SK-N-SH (cell line): Measurements from ENCODE around the gene LBX1. TPM values are rescaled to one million over a fixed set of nuclear protein-coding genes. Genes with fewer than 3 reads are reported as not detected.

Experiments
- CTCF ChIA-PET: fragments of 300-600, 350-600 bp; formaldehyde crosslinking; extraction: SDS; loops from one replicate; lab custom pipeline; 2021; lab: Yijun Ruan, JAX
- POLR2A ChIA-PET: fragments of 350-600 bp; sonication (Branson Sonifier 250); formaldehyde crosslinking; extraction: SDS; loops from one replicate; lab custom pipeline; 2020; ENCODE audit warnings: antibody characterized with exemption, inconsistent platforms; lab: Yijun Ruan, JAX
- DNase-seq: peaks from one replicate; pipeline ENCODE4 v3.0.0; 2012
- H2AFZ ChIP-seq: fragments of 200-600 bp; sonication (generic); 2 replicates; pipeline ENCODE4 v1.8.1; 2016; ENCODE audit warnings: antibody characterized with exemption, mild to moderate bottlenecking, low read depth
- H3F3A ChIP-seq: fragments of 200-600 bp; sonication (generic); replicated peaks from 2 replicates; pipeline ENCODE3; 2016; ENCODE audit warnings: antibody characterized with exemption, mild to moderate bottlenecking; ENCODE audit not compliant: insufficient read depth
- H3K27ac ChIP-seq, 2 experiments: fragments of 200-500 bp in 1 of 2; fragments of 200-600 bp in 1 of 2; sonication (Bioruptor generic) in 1 of 2; sonication (generic), shearing (Covaris generic) in 1 of 2; 2 replicates each; pipeline versions ENCODE4 v1.5.1 to v1.6.1; 2014 to 2016; ENCODE audit warnings: low read depth in 2 of 2, inconsistent platforms in 1 of 2, low read length in 1 of 2, mild to moderate bottlenecking in 1 of 2, mixed read lengths in 1 of 2
- H3K27me3 ChIP-seq: fragments of 200-600 bp; sonication (generic), shearing (Covaris generic); 2 replicates; pipeline ENCODE4 v1.6.1; 2016; ENCODE audit warnings: mixed run types; ENCODE audit not compliant: insufficient read depth
- H3K36me3 ChIP-seq, 2 experiments: fragments of 200-500 bp in 1 of 2; fragments of 200-600 bp in 1 of 2; sonication (Bioruptor generic) in 1 of 2; sonication (generic) in 1 of 2; replicated peaks in 1 of 2; 2 replicates each; pipeline versions ENCODE3 to v1.5.1; 2014 to 2016; ENCODE audit warnings: low read length in 1 of 2, mild to moderate bottlenecking in 1 of 2; ENCODE audit not compliant: insufficient read depth in 2 of 2, control insufficient read depth in 1 of 2
- H3K4me1 ChIP-seq, 2 experiments: fragments of 200-500 bp in 1 of 2; fragments of 200-600 bp in 1 of 2; sonication (Bioruptor generic) in 1 of 2; sonication (generic), shearing (Covaris generic) in 1 of 2; 2 replicates each; pipeline versions ENCODE4 v1.5.1 to v1.6.1; 2014 to 2016; ENCODE audit warnings: low read depth in 1 of 2, low read length in 1 of 2, mixed run types in 1 of 2; ENCODE audit not compliant: insufficient read depth in 2 of 2, control insufficient read depth in 1 of 2
- H3K4me2 ChIP-seq: fragments of 200-600 bp; sonication (generic), shearing (Covaris generic); 2 replicates; pipeline ENCODE4 v1.6.1; 2017; ENCODE audit warnings: mixed run types
- H3K4me3 ChIP-seq, 2 experiments: fragments of 200-500 bp in 1 of 2; fragments of 200-600 bp in 1 of 2; sonication (Bioruptor generic) in 1 of 2; sonication (generic), shearing (Covaris generic) in 1 of 2; 2 replicates each; pipeline versions ENCODE4 v1.5.1 to v1.8.1; 2014 to 2016; ENCODE audit warnings: low read depth in 2 of 2, inconsistent platforms in 1 of 2, low read length in 1 of 2, mild to moderate bottlenecking in 1 of 2, mixed read lengths in 1 of 2, moderate library complexity in 1 of 2
- H3K79me2 ChIP-seq: fragments of 200-600 bp; sonication (generic); 2 replicates; pipeline ENCODE4 v1.8.1; 2017; ENCODE audit warnings: mild to moderate bottlenecking; ENCODE audit not compliant: insufficient read depth
- H3K9ac ChIP-seq: fragments of 200-600 bp; sonication (generic); 2 replicates; pipeline ENCODE4 v1.6.1; 2017; ENCODE audit warnings: mixed run types
- H3K9me2 ChIP-seq: fragments of 200-600 bp; sonication (generic); 2 replicates; pipeline ENCODE4 v1.6.1; 2017; ENCODE audit warnings: mixed run types
- H3K9me3 ChIP-seq: fragments of 200-600 bp; sonication (generic); 2 replicates; pipeline ENCODE4 v1.6.1; 2017; ENCODE audit warnings: mixed run types, mild to moderate bottlenecking, moderate library complexity
- H4K20me1 ChIP-seq: fragments of 200-600 bp; sonication (generic); 2 replicates; pipeline ENCODE4 v1.6.1; 2017; ENCODE audit warnings: mild to moderate bottlenecking, mixed run types; ENCODE audit not compliant: insufficient read depth
- EP300 ChIP-seq, 2 experiments: IDR thresholded peaks; 2 replicates each; pipeline versions ENCODE4 v1.4.0 to v1.6.1; 2012; ENCODE audit warnings: borderline replicate concordance in 1 of 2, low read depth in 1 of 2, low read length in 1 of 2
- FOSL2 ChIP-seq: IDR thresholded peaks from 2 replicates; pipeline ENCODE4 v1.4.0; 2012; ENCODE audit warnings: low read depth, mild to moderate bottlenecking, moderate library complexity, borderline replicate concordance
- FOXJ3 ChIP-seq: sonication (generic); formaldehyde crosslinking; IDR thresholded peaks from 2 replicates; pipeline ENCODE4 v1.5.1; 2020; ENCODE audit warnings: mild to moderate bottlenecking, missing genetic modification reagents
- FOXM1 ChIP-seq: IDR thresholded peaks from 2 replicates; pipeline ENCODE4 v1.4.0; 2012; ENCODE audit warnings: low read depth, mild to moderate bottlenecking
- GABPA ChIP-seq: IDR thresholded peaks from 2 replicates; pipeline ENCODE4 v1.4.0; 2012; ENCODE audit warnings: low read depth, mild to moderate bottlenecking
- MAX ChIP-seq: IDR thresholded peaks from 2 replicates; pipeline ENCODE4 v1.4.0; 2012; ENCODE audit warnings: low read depth
- MEF2A ChIP-seq: IDR thresholded peaks from 2 replicates; pipeline ENCODE4 v1.4.0; 2012; ENCODE audit warnings: low read depth, borderline replicate concordance
- NRF1 ChIP-seq: IDR thresholded peaks from 2 replicates; pipeline ENCODE4 v1.6.1; 2012; ENCODE audit warnings: low read depth, mild to moderate bottlenecking, low read length
- PBX3 ChIP-seq: IDR thresholded peaks from 2 replicates; pipeline ENCODE4; 2012
- RCOR1 ChIP-seq: fragments of 150-350 bp; IDR thresholded peaks from 2 replicates; pipeline ENCODE4 v1.6.1; 2017; ENCODE audit warnings: antibody characterized with exemption, low read length
- RFX5 ChIP-seq: IDR thresholded peaks from 2 replicates; pipeline ENCODE4 v1.6.1; 2012; ENCODE audit warnings: mild to moderate bottlenecking, improper control_type of control experiment, low read length
- TEAD4 ChIP-seq: IDR thresholded peaks from 2 replicates; pipeline ENCODE4 v1.4.0; 2012; ENCODE audit warnings: mild to moderate bottlenecking, borderline replicate concordance; ENCODE audit not compliant: insufficient read depth
- USF2 ChIP-seq: fragments of 150-350 bp; IDR thresholded peaks from 2 replicates; pipeline ENCODE4 v1.6.1; 2017; ENCODE audit warnings: antibody characterized with exemption, low read length, low read depth, borderline replicate concordance
- WGBS: methylation state at CpG from one replicate; pipeline ENCODE4 v1.1.6; 2017; ENCODE audit warnings: low lambda C conversion rate; 5-methylcytosine and 5-hydroxymethylcytosine counted together
- polyA plus RNA-seq, 3 experiments: library from polyadenylated mRNA; depleted of rRNA; stranded (reverse); fragments of >200 nt; gene quantifications; 2 replicates each; pipeline ENCODE4 v1.2.3, GENCODE V29; 2012
- TF ChIP-seq, protein P1 (sequence below): IDR thresholded peaks from 2 replicates; pipeline ENCODE4 v1.4.0; 2012; ENCODE audit warnings: low read depth, borderline replicate concordance

Gene LBX1
- polyA plus RNA-seq, 1 of the 3 experiments (the other 2 are of a cell fraction): not detected

GRCh38 chr10:101237982-101238731 lies 8.9 kb upstream of the LBX1 start:
- TF ChIP-seq FOXM1: no peak
- TF ChIP-seq NRF1: no peak
- TF ChIP-seq, protein P1, sequence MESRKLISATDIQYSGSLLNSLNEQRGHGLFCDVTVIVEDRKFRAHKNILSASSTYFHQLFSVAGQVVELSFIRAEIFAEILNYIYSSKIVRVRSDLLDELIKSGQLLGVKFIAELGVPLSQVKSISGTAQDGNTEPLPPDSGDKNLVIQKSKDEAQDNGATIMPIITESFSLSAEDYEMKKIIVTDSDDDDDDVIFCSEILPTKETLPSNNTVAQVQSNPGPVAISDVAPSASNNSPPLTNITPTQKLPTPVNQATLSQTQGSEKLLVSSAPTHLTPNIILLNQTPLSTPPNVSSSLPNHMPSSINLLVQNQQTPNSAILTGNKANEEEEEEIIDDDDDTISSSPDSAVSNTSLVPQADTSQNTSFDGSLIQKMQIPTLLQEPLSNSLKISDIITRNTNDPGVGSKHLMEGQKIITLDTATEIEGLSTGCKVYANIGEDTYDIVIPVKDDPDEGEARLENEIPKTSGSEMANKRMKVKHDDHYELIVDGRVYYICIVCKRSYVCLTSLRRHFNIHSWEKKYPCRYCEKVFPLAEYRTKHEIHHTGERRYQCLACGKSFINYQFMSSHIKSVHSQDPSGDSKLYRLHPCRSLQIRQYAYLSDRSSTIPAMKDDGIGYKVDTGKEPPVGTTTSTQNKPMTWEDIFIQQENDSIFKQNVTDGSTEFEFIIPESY: no peak
- no peak for TF ChIP-seq GABPA
- no peak for TF ChIP-seq FOSL2
- TF ChIP-seq RCOR1: no peak
- TF ChIP-seq, all 33 proteins: peak for 0
- 76% methylated on average over 24 of the region's 31 CpGs for WGBS
- CTCF ChIA-PET: interaction anchor here (0.7 to 1.3 kb wide), 2 partner anchors 34 to 143 kb away, joined by 3 to 4 read pairs; no protein-coding TSS in a partner anchor

DNA sequence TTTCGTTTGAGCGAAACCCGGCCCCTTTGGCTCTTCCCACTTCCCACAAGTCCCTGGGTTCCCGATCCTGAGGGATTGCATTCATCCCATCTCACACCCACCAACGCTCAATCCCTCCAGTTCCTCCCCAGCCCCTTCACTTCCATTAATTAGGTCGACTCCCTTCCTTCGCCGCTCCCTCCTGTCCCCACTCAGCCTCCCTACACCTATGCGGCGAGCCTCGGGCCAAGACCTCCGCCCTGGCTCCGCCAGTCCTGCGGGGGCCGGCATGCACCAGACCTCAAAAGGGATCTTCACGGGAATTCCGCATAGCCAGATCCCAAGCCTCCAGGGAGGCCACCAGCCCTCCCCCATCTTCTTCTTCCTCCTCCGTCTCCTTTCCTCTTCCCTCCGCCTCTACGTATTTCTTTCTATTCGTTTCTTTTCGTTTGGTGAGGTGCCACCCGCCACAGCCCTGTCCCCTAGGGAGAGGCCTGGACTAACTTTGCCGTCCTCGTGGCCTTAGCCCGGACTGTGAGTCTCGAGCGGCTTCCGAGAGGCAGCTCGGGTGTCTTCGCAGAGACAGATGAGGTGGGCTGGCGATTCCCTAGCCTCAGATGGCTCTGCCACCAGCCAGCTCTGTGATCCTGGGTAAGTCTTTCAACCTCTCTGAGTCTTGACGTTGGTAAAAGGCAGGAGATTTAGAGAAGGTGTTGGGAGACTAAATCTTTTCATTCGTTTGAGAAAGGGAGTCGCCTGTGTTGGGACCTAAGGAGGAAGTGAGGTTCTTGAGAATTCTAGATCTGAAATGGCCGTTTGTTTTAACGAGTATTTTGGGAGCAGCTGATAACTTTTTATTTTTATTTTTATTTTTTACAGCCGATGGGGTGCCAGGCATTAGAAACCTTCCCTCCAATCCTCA lies 8.1 kb upstream of the LBX1 start:
- no peak overlapping the region for H3K4me3 ChIP-seq
- no peak for DNase-seq
- no peak for TF ChIP-seq RFX5
- TF ChIP-seq MEF2A: no peak
- no peak for TF ChIP-seq USF2
- TF ChIP-seq FOXJ3 (CRISPR knock-in tag): no peak
- TF ChIP-seq TEAD4: no peak
- TF ChIP-seq EP300 (IDR thresholded peaks at IDR 0.05; ENCODE audit: borderline replicate concordance in 1 of 2, low read depth in 1 of 2, low read length in 1 of 2): no peak
- no peak for TF ChIP-seq PBX3
- no peak for TF ChIP-seq MAX
- ChIA-PET POLR2A (no interaction called here), CTCF (interaction anchor here (0.7 to 1.3 kb wide), 3 partner anchors 24 to 142 kb away, joined by 3 to 4 read pairs (median 3); no protein-coding TSS in a partner anchor)
- H3K9me3 ChIP-seq: no peaks in the 10 kb centered on the region
- H3K27me3 ChIP-seq: peaks cover 69% of the 10 kb centered on the region
- H3K36me3 ChIP-seq: no peaks in the 10 kb centered on the region
- H4K20me1 ChIP-seq: no peaks in the 10 kb centered on the region
- no peak overlapping the region for H2AFZ ChIP-seq
- H3K27ac ChIP-seq: no peak overlapping the region
- no peaks in the 10 kb centered on the region for H3F3A ChIP-seq
- 84% methylated on average over 38 of the region's 38 CpGs for WGBS
- H3K79me2 ChIP-seq: no peaks in the 10 kb centered on the region
- H3K4me2 ChIP-seq: no peak overlapping the region
- no peaks in the 10 kb centered on the region for H3K4me1 ChIP-seq
- no peaks in the 10 kb centered on the region for H3K9me2 ChIP-seq
- no peak overlapping the region for H3K9ac ChIP-seq

More at GRCh38 chr10:101237982-101238731, 8.9 kb upstream of the LBX1 start:
- no peaks in the 10 kb centered on the region for H3K9me2 ChIP-seq
- H2AFZ ChIP-seq: no peak overlapping the region
- H3K9ac ChIP-seq: no peak overlapping the region
- H3K4me3 ChIP-seq: no peak overlapping the region
- no peak overlapping the region for H3K27ac ChIP-seq
- no peaks in the 10 kb centered on the region for H3F3A ChIP-seq
- no peak overlapping the region for H3K4me2 ChIP-seq
- no peaks in the 10 kb centered on the region for H3K36me3 ChIP-seq
- H4K20me1 ChIP-seq: no peaks in the 10 kb centered on the region
- H3K27me3 ChIP-seq: peaks cover 61% of the 10 kb centered on the region
- DNase-seq: no peak
- POLR2A ChIA-PET: no interaction called here
- no peaks in the 10 kb centered on the region for H3K9me3 ChIP-seq
- no peaks in the 10 kb centered on the region for H3K79me2 ChIP-seq
- H3K4me1 ChIP-seq: no peaks in the 10 kb centered on the region
